Astrocyte of the cerebellum (primary cell): Measurements from ENCODE around the gene GLCE.

Source experiments
- DNase-seq: peaks from one replicate; pipeline ENCODE4 v3.0.0-alpha.2; 2011; ENCODE audit warnings: low read depth
- H3K4me3 ChIP-seq: 2 replicates; pipeline ENCODE4 v1.5.1; 2011; ENCODE audit warnings: mild to moderate bottlenecking, low read depth, low read length, moderate library complexity
- CTCF ChIP-seq: IDR thresholded peaks from 2 replicates; pipeline ENCODE4 v1.5.1; 2012; ENCODE audit warnings: low read length, low read depth, moderate library complexity, mild to moderate bottlenecking; ENCODE audit errors: missing control alignments
- in situ Hi-C: cut with HindIII; loops from 2 replicates; pipeline ENCODE4 v1.10.0; 2017; ENCODE audit warnings: low sequenced_read_pairs

Gene GLCE

GRCh38 chr15:69316291-69316690 lies 155.9 kb downstream of the GLCE start:
- no peak for DNase-seq
- H3K4me3 ChIP-seq = no peak overlapping the region
- in situ Hi-C loops = no loop called here
- TF ChIP-seq CTCF = no peak

- in situ Hi-C loops = no loop called here
These were observed 157.0 kb downstream of the GLCE start for GRCh38 chr15:69317392-69317841.

GRCh38 chr15:69318033-69318432 lies 157.6 kb downstream of the GLCE start:
- no peak for TF ChIP-seq CTCF
- H3K4me3 ChIP-seq = no peak overlapping the region
- in situ Hi-C loops = no loop called here
- DNase-seq = no peak

More at GRCh38 chr15:69317392-69317841, 157.0 kb downstream of the GLCE start:
- no peak for DNase-seq
- no peak overlapping the region for H3K4me3 ChIP-seq
- TF ChIP-seq CTCF = no peak

- in situ Hi-C loops = no loop called here
- TF ChIP-seq CTCF = no peak
- H3K4me3 ChIP-seq = no peak overlapping the region
- no peak for DNase-seq
These were observed 159.2 kb downstream of the GLCE start for GRCh38 chr15:69319384-69320375.

GRCh38 chr15:69320977-69321554 lies 160.6 kb downstream of the GLCE start:
- H3K4me3 ChIP-seq = no peak overlapping the region
- in situ Hi-C loops = no loop called here
- no peak for TF ChIP-seq CTCF
- DNase-seq = no peak
